ENCODE results near the gene AKR1C3. TPM values are rescaled to one million over a fixed set of nuclear protein-coding genes. Genes with fewer than 3 reads are reported as not detected.
"Not testable (repeated sequence)": the region's sequence is repeated elsewhere in the genome, so short reads cannot be mapped to it uniquely, and the experiment has no call there.

Gene AKR1C3
- polyA plus RNA-seq, 4 donors, result 55.6 to 83.5 (median 59.9) TPM

- no peak for DNase-seq (ENCODE audit: low read depth in 4 of 4, low spot score in 2 of 4)
Observed at GRCh38 chr10:5081091-5081490, 13.1 kb upstream of the AKR1C3 start.

DNA sequence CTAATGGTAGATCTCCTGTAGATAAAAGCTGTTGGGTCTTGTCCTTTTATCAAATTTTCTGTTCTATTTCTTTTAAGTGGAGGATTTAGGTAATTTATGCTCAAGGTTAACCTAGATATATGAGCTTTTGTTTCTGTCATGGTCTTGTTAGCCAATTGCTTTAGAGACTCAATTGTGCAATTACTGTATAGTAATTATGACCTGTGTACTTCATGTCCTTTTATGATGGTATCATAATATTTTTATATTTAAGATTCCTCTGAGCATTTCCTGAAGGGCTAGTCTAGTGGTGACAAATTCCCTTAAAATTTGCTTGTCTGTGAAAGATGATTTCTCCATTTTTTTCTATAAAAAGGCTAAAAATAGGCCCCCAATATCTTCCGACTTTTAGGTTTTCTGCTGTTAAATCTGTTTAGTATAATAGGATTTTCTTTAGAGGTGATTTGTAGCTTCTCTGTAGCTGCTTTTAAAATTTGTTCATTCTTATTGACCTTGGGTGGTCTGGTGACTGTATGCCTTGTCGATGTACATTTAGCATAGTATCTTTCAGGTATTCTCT, 5.4 kb upstream of the AKR1C3 start:
- no peak for DNase-seq (ENCODE audit: low read depth in 4 of 4, low spot score in 2 of 4)

- DNase-seq (ENCODE audit: low read depth in 4 of 4, low spot score in 2 of 4), result no peak
Observed at GRCh38 chr10:5089865-5090264, 4.3 kb upstream of the AKR1C3 start.

- DNase-seq (ENCODE audit: low read depth in 4 of 4, low spot score in 2 of 4), result no peak
Observed at GRCh38 chr10:5090551-5090950, 3.7 kb upstream of the AKR1C3 start.

DNA sequence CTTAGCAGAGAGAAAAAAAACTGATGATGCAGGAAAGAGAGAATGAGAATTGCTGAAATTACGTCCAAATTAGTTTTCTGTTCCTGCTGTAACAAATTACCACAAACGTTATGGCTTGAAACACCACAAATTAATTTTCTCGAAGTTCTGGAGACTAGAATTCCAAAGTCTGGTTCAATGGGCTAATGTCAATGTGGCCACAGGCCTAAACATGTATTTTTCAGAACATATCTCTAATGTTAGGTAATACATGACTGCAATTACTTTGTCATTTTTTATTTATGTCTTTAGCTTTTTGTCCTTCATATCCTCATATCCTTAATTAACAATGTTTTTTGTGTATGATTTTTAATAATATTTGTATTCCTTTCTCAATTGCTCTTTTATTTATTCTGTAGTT, 3.0 kb upstream of the AKR1C3 start:
- DNase-seq (ENCODE audit: low read depth in 4 of 4, low spot score in 2 of 4), result no peak

DNA sequence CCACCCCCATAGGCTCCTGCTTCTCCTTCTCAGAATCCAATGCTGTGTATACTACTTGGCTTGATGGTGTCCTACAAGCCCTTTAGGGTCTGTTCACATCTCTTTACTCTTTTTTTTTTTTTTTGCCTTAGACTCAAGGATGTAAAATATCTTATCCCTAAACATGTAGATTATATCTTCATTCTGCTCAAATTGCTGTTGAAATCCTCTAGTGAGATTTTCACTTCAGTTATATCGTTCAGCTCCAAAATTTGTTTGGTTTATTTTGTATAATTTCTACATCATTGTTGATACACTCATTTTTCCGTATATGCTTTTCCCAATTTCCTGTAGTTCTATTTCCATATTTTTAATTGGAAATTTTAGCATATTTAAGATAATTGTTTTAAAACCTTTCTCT, 1.8 kb upstream of the AKR1C3 start:
- DNase-seq (ENCODE audit: low read depth in 4 of 4, low spot score in 2 of 4), result no peak

GRCh38 chr10:5092848-5093790, 1.1 kb upstream of the AKR1C3 start:
- no peak for DNase-seq (ENCODE audit: low read depth in 4 of 4, low spot score in 2 of 4)

DNA sequence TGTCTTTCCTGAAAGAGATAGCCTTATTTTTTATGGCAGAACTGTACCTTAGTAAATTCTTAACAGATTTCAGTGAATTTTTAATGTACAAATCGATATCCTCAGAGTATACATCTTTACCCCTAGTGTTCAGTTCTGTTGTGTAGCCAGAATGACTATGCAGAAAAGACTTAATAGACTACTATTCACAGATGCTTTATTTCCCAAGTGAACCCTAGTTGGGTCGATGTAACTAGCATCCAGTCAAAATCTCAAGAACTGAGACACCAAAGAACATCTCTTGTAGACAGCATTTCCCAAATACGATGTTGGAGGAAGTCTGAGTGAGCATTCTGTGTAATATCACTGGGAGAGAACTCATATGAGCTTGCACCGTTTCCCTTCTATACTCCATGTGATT, 1.5 kb downstream of the AKR1C3 start:
- DNase-seq (ENCODE audit: low read depth in 4 of 4, low spot score in 2 of 4), result no peak

DNA sequence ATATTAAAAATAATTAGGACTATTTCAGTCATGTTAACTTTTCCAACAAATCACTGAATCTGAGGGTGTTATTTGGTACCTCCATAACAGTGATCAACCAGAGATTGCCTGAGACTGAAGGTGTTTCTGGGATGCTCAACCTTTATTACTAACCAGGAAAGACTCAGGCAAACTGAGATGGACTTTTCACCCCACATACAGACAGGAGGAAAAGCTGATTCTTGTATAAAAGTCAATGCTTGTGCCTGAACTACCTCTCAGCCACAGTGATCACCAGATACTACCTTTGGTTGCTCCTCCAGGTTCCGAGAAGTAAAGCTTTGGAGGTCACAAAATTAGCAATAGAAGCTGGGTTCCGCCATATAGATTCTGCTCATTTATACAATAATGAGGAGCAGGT, 1.9 kb downstream of the AKR1C3 start:
- no peak for DNase-seq (ENCODE audit: low read depth in 4 of 4, low spot score in 2 of 4)

DNA sequence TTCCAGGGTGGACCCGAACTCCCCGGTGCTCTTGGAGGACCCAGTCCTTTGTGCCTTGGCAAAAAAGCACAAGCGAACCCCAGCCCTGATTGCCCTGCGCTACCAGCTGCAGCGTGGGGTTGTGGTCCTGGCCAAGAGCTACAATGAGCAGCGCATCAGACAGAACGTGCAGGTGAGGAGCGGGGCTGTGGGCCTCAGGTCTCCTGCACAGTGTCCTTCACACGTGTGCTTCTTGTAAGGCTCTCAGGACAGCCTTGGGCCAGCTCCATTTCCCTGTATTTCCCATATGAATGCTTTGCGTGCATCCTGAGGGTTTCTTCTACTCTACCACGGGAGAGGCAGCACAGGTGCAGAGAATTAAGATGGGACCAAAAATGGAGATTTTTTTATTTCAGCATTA, 8.3 kb downstream of the AKR1C3 start:
- not testable (repeated sequence) for DNase-seq (ENCODE audit: low read depth in 4 of 4, low spot score in 2 of 4)

GRCh38 chr10:5103481-5103880, 9.3 kb downstream of the AKR1C3 start:
- no peak for DNase-seq (ENCODE audit: low read depth in 4 of 4, low spot score in 2 of 4)

DNA sequence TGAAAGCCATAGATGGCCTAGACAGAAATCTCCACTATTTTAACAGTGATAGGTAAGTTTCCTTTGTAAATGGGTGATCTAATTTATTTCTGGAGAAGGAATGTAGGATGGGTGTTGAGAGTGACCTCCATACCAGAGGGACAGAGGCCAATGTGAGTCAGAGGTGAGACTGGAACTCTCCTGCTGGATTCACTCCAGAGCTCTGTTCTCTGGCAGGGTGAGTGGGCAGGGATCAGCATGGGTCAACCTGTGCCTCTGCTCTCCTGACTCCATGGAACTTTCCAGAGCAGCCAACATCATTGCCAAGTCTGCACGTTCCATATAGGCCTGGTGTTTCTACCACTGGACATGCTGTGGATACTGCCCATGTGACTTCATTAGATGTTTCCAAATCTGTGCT, 11.4 kb downstream of the AKR1C3 start:
- no peak for DNase-seq (ENCODE audit: low read depth in 4 of 4, low spot score in 2 of 4)

GRCh38 chr10:5106553-5106952, 12.3 kb downstream of the AKR1C3 start:
- DNase-seq (ENCODE audit: low read depth in 4 of 4, low spot score in 2 of 4), result no peak

GRCh38 chr10:5107860-5108526, 13.8 kb downstream of the AKR1C3 start:
- no peak for DNase-seq (ENCODE audit: low read depth in 4 of 4, low spot score in 2 of 4)

DNA sequence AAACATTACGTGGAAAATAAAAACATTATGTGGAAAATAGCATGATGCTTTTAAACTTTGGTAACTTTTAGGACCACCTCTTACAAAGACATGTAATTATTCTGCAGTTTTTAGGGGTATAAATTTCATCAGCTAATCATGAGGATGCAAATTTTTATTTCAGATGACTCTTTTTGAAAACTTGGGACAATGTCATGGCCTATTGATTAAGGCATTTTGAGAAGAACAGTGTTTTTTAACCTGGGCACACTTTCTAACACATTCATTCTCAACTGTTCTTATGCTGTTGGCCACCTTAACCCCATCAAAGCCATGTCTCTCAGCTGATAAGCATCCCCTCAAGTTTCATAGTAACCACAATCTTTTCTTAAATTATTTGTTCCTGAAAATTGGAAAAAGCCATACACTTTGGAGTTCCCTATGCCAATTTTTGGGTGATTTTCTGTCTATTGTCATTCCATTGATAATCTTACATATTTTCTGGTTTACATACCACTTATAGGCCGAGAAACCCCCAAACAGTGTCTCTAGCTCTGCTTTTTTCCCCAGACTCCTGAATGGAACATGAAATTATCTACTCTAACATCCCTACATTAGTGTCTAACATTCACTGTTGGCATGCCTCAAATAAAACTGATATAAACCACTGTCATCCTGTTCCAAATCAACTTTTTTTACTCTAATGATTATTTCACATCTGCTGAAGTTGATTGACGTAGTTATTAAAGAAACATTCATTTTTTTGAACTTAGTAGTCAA, 14.6 kb downstream of the AKR1C3 start:
- DNase-seq (ENCODE audit: low read depth in 4 of 4, low spot score in 2 of 4), result no peak

DNA sequence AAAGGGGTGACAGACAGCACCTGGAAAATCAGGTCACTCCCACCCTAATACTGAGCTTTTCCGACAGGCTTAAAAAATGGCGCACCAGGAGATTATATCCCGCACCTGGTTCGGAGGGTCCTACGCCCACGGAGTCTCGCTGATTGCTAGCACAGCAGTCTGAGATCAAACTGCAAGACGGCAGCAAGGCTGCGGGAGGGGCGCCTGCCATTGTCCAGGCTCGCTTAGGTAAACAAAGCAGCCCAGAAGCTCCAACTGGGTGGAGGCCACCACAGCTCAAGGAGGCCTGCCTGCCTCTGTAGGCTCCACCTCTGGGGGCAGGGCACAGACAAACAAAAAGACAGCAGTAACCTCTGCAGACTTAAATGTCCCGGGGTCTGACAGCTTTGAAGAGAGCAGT, 15.6 kb downstream of the AKR1C3 start:
- not testable (repeated sequence) for DNase-seq (ENCODE audit: low read depth in 4 of 4, low spot score in 2 of 4)

DNA sequence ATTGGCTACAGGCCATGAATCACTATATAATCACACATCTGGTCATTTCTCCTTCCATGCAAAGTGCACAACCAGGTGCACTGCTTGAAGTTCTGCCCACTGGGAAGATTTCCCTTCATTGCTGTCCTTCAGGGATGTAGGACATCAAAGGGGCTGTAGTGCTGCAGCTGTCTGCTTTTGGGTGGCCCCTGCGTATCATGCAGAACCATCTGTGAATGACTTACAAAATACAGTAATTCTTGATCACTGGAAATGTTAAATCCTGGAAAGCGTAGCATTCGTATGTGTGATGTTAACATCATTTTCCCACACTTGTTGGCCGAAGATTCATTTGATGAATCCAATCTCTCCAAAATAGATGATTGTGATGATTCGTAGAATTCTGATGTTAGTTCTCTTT, 22.4 kb downstream of the AKR1C3 start:
- DNase-seq (ENCODE audit: low read depth in 4 of 4, low spot score in 2 of 4), result no peak

DNA sequence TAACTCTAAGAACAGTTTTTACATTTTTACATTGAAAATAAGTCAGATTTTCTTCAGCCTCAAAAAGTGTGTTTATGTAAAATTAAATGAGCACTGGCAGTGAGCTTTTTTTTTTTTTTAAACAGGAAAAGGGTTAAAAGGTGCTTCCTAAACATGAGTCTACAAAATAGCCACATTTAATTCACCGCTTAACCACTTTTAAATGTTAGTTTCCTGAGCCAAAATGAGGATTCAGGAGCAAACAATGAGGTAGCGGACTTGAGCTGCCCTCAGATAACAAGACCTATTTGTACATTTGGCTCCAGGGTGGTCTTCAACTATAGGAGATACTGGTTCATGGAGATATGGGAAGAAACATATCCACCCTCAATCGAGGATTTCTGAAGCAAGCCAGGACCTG, 22.8 kb downstream of the AKR1C3 start:
- DNase-seq (ENCODE audit: low read depth in 4 of 4, low spot score in 2 of 4), result no peak

DNA sequence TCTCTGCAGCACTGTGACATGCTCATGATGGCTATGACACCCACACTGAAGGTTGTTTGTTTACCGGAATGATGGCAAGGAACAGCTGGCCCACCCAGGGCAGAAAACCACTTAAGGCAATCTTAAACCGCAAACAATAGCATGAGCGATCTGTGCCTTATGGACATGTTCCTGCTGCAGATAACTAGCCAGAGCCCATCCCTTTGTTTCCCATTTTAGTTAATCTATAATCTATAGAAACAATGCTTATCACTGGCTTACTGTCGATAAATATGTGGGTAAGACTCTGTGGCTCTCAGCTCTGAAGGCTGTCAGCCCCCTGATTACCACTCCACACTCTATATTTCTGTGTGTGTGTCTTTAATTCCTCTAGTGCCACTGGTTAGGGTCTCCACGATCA, 25.8 kb downstream of the AKR1C3 start:
- not testable (repeated sequence) for DNase-seq (ENCODE audit: low read depth in 4 of 4, low spot score in 2 of 4)

GRCh38 chr10:5123886-5124285, 29.7 kb downstream of the AKR1C3 start:
- no peak for DNase-seq (ENCODE audit: low read depth in 4 of 4, low spot score in 2 of 4)
